Loucy (cell line): Measurements from ENCODE around the gene ZNF423.

ENCODE experiments used
- EZH2phosphoT487 ChIP-seq: fragments of 200-600 bp; IDR thresholded peaks from 2 replicates; pipeline ENCODE4 v1.6.1; 2018; ENCODE audit warnings: antibody characterized with exemption, mild to moderate bottlenecking, moderate library complexity, borderline replicate concordance
- TF ChIP-seq, protein P1 (sequence below): fragments of 200-600 bp; sonication (generic); conservative IDR thresholded peaks from 2 replicates; pipeline ENCODE4 v1.5.1; 2014; ENCODE audit warnings: mild to moderate bottlenecking, antibody characterized with exemption, low read length

DNA sequence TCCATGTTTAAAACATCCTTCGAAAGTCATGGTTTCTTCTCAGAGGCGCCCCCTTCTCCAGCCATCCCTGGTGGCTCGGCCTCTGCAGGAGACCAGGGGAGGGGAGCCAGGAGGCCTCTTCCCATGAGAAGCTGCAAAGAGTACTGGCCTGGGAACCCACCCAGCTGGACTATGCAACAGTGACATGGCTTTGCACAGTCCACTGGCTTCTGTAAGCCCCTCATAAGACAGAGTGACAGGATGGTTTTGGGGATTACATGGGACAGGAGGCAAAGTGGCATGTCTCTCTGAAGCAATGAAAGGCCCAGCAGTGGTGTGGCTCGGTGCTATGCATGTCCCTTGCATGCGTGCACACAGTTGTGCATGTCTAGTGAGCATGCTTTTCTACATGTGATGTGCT is 382.8 kb downstream of the ZNF423 start:
- TF ChIP-seq, protein P1, sequence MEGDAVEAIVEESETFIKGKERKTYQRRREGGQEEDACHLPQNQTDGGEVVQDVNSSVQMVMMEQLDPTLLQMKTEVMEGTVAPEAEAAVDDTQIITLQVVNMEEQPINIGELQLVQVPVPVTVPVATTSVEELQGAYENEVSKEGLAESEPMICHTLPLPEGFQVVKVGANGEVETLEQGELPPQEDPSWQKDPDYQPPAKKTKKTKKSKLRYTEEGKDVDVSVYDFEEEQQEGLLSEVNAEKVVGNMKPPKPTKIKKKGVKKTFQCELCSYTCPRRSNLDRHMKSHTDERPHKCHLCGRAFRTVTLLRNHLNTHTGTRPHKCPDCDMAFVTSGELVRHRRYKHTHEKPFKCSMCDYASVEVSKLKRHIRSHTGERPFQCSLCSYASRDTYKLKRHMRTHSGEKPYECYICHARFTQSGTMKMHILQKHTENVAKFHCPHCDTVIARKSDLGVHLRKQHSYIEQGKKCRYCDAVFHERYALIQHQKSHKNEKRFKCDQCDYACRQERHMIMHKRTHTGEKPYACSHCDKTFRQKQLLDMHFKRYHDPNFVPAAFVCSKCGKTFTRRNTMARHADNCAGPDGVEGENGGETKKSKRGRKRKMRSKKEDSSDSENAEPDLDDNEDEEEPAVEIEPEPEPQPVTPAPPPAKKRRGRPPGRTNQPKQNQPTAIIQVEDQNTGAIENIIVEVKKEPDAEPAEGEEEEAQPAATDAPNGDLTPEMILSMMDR: no peak
- TF ChIP-seq EZH2phosphoT487: no peak
